GM12878 (cell line): Measurements from ENCODE around the gene DCDC1. TPM values are rescaled to one million over a fixed set of nuclear protein-coding genes. Genes with fewer than 3 reads are reported as not detected.

Experiments
- ATAC-seq: fragments of 200-7000 bp; cut with Tn5 transposase; 3 replicates; pipeline ENCODE4 v1.9.1; 2020; ENCODE audit warnings: mild to moderate bottlenecking, moderate library complexity
- BruUV-seq: library from RNA; stranded (reverse); fragments of 400-500 nt; replicated peaks from 2 replicates; lab custom pipeline; 2021; lab: Mats Ljungman, UMichigan
- CTCF ChIA-PET: fragments of 300-600 bp; sonication (Branson Sonifier 250); formaldehyde crosslinking; extraction: SDS; loops from one replicate; lab custom pipeline; 2021; ENCODE audit warnings: inconsistent platforms; lab: Yijun Ruan, JAX
- POLR2A ChIA-PET: fragments of 350-600 bp; formaldehyde crosslinking; extraction: SDS; loops from one replicate; lab custom pipeline; 2021; ENCODE audit warnings: inconsistent platforms; lab: Charles Lee
- RAD21 ChIA-PET: fragments of 300-600 bp; sonication (Branson Sonifier 250); formaldehyde crosslinking; loops from one replicate; lab custom pipeline; 2023; ENCODE audit warnings: antibody characterized with exemption; ENCODE audit not compliant: unreplicated experiment; lab: Charles Lee
- SMC1A ChIA-PET: fragments of 300-600 bp; sonication (Branson Sonifier 250); formaldehyde crosslinking; loops from one replicate; lab custom pipeline; 2023; ENCODE audit not compliant: unreplicated experiment, uncharacterized antibody; lab: Charles Lee
- DNase-seq: peaks from one replicate; pipeline ENCODE4 v3.0.0-alpha.2; 2011; ENCODE audit warnings: low read depth, low spot score
- FAIRE-seq: peaks from 3 replicates; lab custom pipeline; 2011; peaks lifted over from hg19 to GRCh38; lab: Jason Lieb, UNC
- H2AFZ ChIP-seq: 2 replicates; pipeline ENCODE4 v1.6.0; 2011; ENCODE audit warnings: low read depth, low read length, control low read depth; ENCODE audit not compliant: control insufficient read depth
- H3K27ac ChIP-seq: 2 replicates; pipeline ENCODE4 v1.5.1; 2011; ENCODE audit warnings: control low read depth; ENCODE audit not compliant: control insufficient read depth, insufficient read depth
- H3K27me3 ChIP-seq, 2 experiments: replicated peaks in 1 of 2; 2 replicates each; pipeline versions ENCODE4 v1.6.0 to v1.6.1; 2011; ENCODE audit warnings: low read length in 1 of 2; ENCODE audit not compliant: control insufficient read depth in 2 of 2, insufficient read depth in 2 of 2
- H3K36me3 ChIP-seq, 2 experiments: 2 replicates each; pipeline ENCODE4 v1.5.1; 2011; ENCODE audit warnings: low read length in 1 of 2; ENCODE audit not compliant: control insufficient read depth in 2 of 2, insufficient read depth in 2 of 2
- H3K4me1 ChIP-seq: 2 replicates; pipeline ENCODE4 v1.6.1; 2011; ENCODE audit warnings: mild to moderate bottlenecking, low read length, moderate library complexity, mixed read lengths; ENCODE audit not compliant: control insufficient read depth, insufficient read depth
- H3K4me2 ChIP-seq: 2 replicates; pipeline ENCODE4 v1.6.0; 2011; ENCODE audit warnings: control low read depth; ENCODE audit not compliant: control insufficient read depth, insufficient read depth
- H3K4me3 ChIP-seq: fragments of 200-600 bp; sonication (generic); 2 replicates; pipeline ENCODE4 v1.5.1; 2016
- H3K79me2 ChIP-seq: 2 replicates; pipeline ENCODE4 v1.6.0; 2011; ENCODE audit warnings: low read length; ENCODE audit not compliant: control insufficient read depth, insufficient read depth
- H3K9ac ChIP-seq: 2 replicates; pipeline ENCODE4 v1.8.0; 2011; ENCODE audit warnings: low read length, control low read depth, mixed read lengths; ENCODE audit not compliant: control insufficient read depth, insufficient read depth
- H3K9me3 ChIP-seq: replicated peaks from 3 replicates; pipeline ENCODE4 v1.5.1; 2011; ENCODE audit warnings: mild to moderate bottlenecking, low read length; ENCODE audit not compliant: control insufficient read depth, insufficient read depth
- H4K20me1 ChIP-seq: 2 replicates; pipeline ENCODE4 v1.6.0; 2011; ENCODE audit not compliant: control insufficient read depth, insufficient read depth
- CBFB ChIP-seq: IDR thresholded peaks from 2 replicates; pipeline ENCODE4 v1.6.1; 2016; ENCODE audit warnings: antibody characterized with exemption, low read depth
- CBX5 ChIP-seq: sonication (generic); IDR thresholded peaks from 2 replicates; pipeline ENCODE4 v1.6.1; 2016; ENCODE audit warnings: low read depth, moderate library complexity, mild to moderate bottlenecking, inconsistent platforms
- CUX1 ChIP-seq: IDR thresholded peaks from 2 replicates; pipeline ENCODE4 v1.6.1; 2012; ENCODE audit warnings: improper control_type of control experiment, low read depth, low read length; ENCODE audit not compliant: insufficient replicate concordance
- ESRRA ChIP-seq: IDR thresholded peaks from 2 replicates; pipeline ENCODE4 v1.6.1; 2012; ENCODE audit warnings: mild to moderate bottlenecking, low read length, improper control_type of control experiment
- ETV6 ChIP-seq, 2 experiments: fragments of 450-650 bp in 1 of 2; IDR thresholded peaks in 1 of 2; conservative IDR thresholded peaks in 1 of 2; 2 replicates each; pipeline ENCODE4 v1.6.1; 2014; ENCODE audit warnings: antibody characterized with exemption in 1 of 2, borderline replicate concordance in 1 of 2, low read depth in 1 of 2, mild to moderate bottlenecking in 1 of 2, moderate library complexity in 1 of 2
- FOXK2 ChIP-seq: fragments of 450-650 bp; IDR thresholded peaks from 2 replicates; pipeline ENCODE4 v1.6.1; 2017; ENCODE audit warnings: mild to moderate bottlenecking, moderate library complexity
- MEF2A ChIP-seq: IDR thresholded peaks from 2 replicates; pipeline ENCODE4 v1.6.1; 2011; ENCODE audit warnings: low read depth, mild to moderate bottlenecking, low read length, moderate library complexity; ENCODE audit not compliant: insufficient read depth
- NR2C2 ChIP-seq: IDR thresholded peaks from 2 replicates; pipeline ENCODE4 v1.6.1; 2011; ENCODE audit warnings: borderline replicate concordance, low read depth; ENCODE audit not compliant: control insufficient read depth, insufficient read length
- PBX3 ChIP-seq: IDR thresholded peaks from 2 replicates; pipeline ENCODE4 v1.6.1; 2011; ENCODE audit warnings: mild to moderate bottlenecking, low read depth, low read length, moderate library complexity; ENCODE audit not compliant: insufficient replicate concordance
- RAD51 ChIP-seq: fragments of 450-650 bp; IDR thresholded peaks from 2 replicates; pipeline ENCODE4 v1.6.1; 2016; ENCODE audit warnings: moderate library complexity, mild to moderate bottlenecking, inconsistent platforms
- SIN3A ChIP-seq: IDR thresholded peaks from 2 replicates; pipeline ENCODE4 v1.6.1; 2012; ENCODE audit warnings: low read depth, low read length, improper control_type of control experiment
- SPI1 ChIP-seq: IDR thresholded peaks from 2 replicates; pipeline ENCODE4 v1.6.1; 2011; ENCODE audit warnings: low read depth, mild to moderate bottlenecking, low read length, moderate library complexity, borderline replicate concordance; ENCODE audit not compliant: insufficient read depth
- ZNF217 ChIP-seq: fragments of 450-650 bp; IDR thresholded peaks from 2 replicates; pipeline ENCODE4 v1.6.1; 2017; ENCODE audit warnings: antibody characterized with exemption, mild to moderate bottlenecking
- ZNF592 ChIP-seq: fragments of 450-650 bp; IDR thresholded peaks from 2 replicates; pipeline ENCODE4 v1.6.1; 2017; ENCODE audit warnings: mild to moderate bottlenecking, moderate library complexity
- WGBS: methylation state at CpG from one replicate; pipeline ENCODE4 v1.1.6; 2016; ENCODE audit warnings: low lambda C conversion rate; ENCODE audit not compliant: insufficient replicate concordance, insufficient coverage; ENCODE audit errors: missing lambda C conversion rate; 5-methylcytosine and 5-hydroxymethylcytosine counted together
- in situ Hi-C: fragments of 300-500 bp; cut with MboI; formaldehyde crosslinking; loops from 9 replicates; pipeline ENCODE4 v1.14.3; 2018; ENCODE audit warnings: mixed read lengths
- intact Hi-C: fragments of 100-400 bp; cut with micrococcal nuclease; formaldehyde crosslinking; loops from one replicate; pipeline ENCODE4 v1.14.2; 2022; ENCODE audit not compliant: unreplicated experiment
- polyA plus RNA-seq, 11 experiments: library from polyadenylated mRNA; depleted of rRNA in 4 of 11; unstranded in 6 of 11; stranded (reverse) in 5 of 11; fragments of >200 nt; fragmentation: Nextera tagmentation in 4 of 11; fragmentation: Illumina TruSeq in 1 of 11; extraction: Ambion mirVana in 4 of 11; extraction: Trizol in 1 of 11; gene quantifications; 1 replicate in 1 of 11; 2 replicates in 10 of 11; pipeline versions ENCODE4 v1.2.1 to v1.2.3, GENCODE V29; 2011 to 2016; ENCODE audit warnings: inconsistent platforms in 2 of 11, missing spikeins in 2 of 11, low read depth in 1 of 11
- total RNA-seq, 4 experiments: library from RNA; depleted of rRNA in 3 of 4; stranded (reverse); fragments of >200 nt in 3 of 4; fragmentation: Illumina TruSeq in 1 of 4; extraction: Trizol in 1 of 4; gene quantifications; 2 replicates each; pipeline versions ENCODE4 v1.2.1 to v1.2.3, GENCODE V29; 2013 to 2021

DCDC1 gene
- total and polyA plus RNA-seq, 10 of the 15 experiments (the other 5 are each of a cell fraction or from before 2014, with no cell fraction given) = not detected

GRCh38 chr11:31366795-31367194, 2.7 kb downstream of the DCDC1 start:
- intact Hi-C loops (no loop called here), in situ Hi-C loops (no loop called here)
- RAD21 ChIA-PET = no interaction called here
- no peak for FAIRE-seq
- ATAC-seq = no peak
- H3K36me3 ChIP-seq = no peaks in the 10 kb centered on the region
- no peak for DNase-seq
- no TSS peak for BruUV-seq
- CTCF ChIA-PET = interaction anchor here (2.1 kb wide), 1 partner anchor 592 kb away, joined by 7 read pairs; no protein-coding TSS in a partner anchor
- H3K79me2 ChIP-seq = peaks cover 9% of the 10 kb centered on the region
- no peak overlapping the region for H3K27ac ChIP-seq
- H3K27me3 ChIP-seq = no peaks in the 10 kb centered on the region; a peak in 1 of 4 replicates
- no peaks in the 10 kb centered on the region for H3K4me1 ChIP-seq
- no peak overlapping the region for H3K4me3 ChIP-seq
- H3K9me3 ChIP-seq = no peaks in the 10 kb centered on the region
- POLR2A ChIA-PET = no interaction called here
- no peak overlapping the region for H3K9ac ChIP-seq
- no peaks in the 10 kb centered on the region for H4K20me1 ChIP-seq
- H2AFZ ChIP-seq = no peak overlapping the region
- WGBS = 2% methylated on average over 4 of the region's 4 CpGs
- no peak overlapping the region for H3K4me2 ChIP-seq
- SMC1A ChIA-PET = interaction anchor here (0.9 kb wide), 1 partner anchor 16 kb away, joined by 3 read pairs; no protein-coding TSS in a partner anchor
- TF ChIP-seq MEF2A = no peak
- TF ChIP-seq CBX5 = no peak
- no peak for TF ChIP-seq CUX1
- TF ChIP-seq ESRRA = no peak
- no peak for TF ChIP-seq ZNF217
- no peak for TF ChIP-seq SIN3A
- no peak for TF ChIP-seq FOXK2
- TF ChIP-seq ZNF592 = no peak
- TF ChIP-seq NR2C2 = no peak
- no peak for TF ChIP-seq ETV6 (conservative IDR thresholded peaks at IDR 0.05 in 1 of 2, IDR thresholded peaks at IDR 0.05 in 1 of 2; ENCODE audit: borderline replicate concordance in 1 of 2, low read depth in 1 of 2)
- TF ChIP-seq PBX3 = no peak
- TF ChIP-seq RAD51 = no peak
- no peak for TF ChIP-seq SPI1
- TF ChIP-seq CBFB = no peak
